ENCODE data around the gene GDAP1L1. TPM values are rescaled to one million over a fixed set of nuclear protein-coding genes. Genes with fewer than 3 reads are reported as not detected.

GDAP1L1 gene
- polyA plus RNA-seq, 1 experiment, result not detected

DNA sequence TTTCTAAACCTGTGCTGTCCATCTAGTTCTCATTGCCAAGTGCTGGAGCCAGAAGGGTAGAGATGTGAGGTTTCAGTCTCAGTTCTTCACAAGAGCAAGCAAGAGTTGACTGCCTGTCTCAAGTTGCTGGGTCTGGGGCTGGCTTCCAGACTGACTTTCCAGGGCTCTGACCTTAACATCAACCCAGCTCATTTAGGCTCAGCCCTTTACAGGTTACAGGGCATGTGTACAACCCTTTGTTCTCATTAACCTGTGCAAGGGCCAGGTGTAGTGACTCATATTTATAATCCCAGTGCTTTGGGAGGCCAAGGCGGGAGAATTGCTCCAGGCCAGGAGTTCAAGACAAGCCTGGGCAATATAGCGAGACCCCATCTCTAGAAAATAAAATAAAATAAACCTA, 33.3 kb downstream of the GDAP1L1 start:
- no peak overlapping the region for H3K4me3 ChIP-seq (ENCODE audit: low read depth, low read length)
- H3K36me3 ChIP-seq (ENCODE audit: control insufficient read depth, insufficient read depth, low read length), result no peaks in the 10 kb centered on the region
- POLR2A ChIA-PET, result no interaction called here
- DNase-seq (ENCODE audit: low read depth), result no peak
- TF ChIP-seq, protein P1, sequence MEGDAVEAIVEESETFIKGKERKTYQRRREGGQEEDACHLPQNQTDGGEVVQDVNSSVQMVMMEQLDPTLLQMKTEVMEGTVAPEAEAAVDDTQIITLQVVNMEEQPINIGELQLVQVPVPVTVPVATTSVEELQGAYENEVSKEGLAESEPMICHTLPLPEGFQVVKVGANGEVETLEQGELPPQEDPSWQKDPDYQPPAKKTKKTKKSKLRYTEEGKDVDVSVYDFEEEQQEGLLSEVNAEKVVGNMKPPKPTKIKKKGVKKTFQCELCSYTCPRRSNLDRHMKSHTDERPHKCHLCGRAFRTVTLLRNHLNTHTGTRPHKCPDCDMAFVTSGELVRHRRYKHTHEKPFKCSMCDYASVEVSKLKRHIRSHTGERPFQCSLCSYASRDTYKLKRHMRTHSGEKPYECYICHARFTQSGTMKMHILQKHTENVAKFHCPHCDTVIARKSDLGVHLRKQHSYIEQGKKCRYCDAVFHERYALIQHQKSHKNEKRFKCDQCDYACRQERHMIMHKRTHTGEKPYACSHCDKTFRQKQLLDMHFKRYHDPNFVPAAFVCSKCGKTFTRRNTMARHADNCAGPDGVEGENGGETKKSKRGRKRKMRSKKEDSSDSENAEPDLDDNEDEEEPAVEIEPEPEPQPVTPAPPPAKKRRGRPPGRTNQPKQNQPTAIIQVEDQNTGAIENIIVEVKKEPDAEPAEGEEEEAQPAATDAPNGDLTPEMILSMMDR (IDR thresholded peaks at IDR 0.05; ENCODE audit: insufficient read depth, low read depth, low read length), result no peak
- no peaks in the 10 kb centered on the region for H3K27me3 ChIP-seq (ENCODE audit: control insufficient read depth, insufficient read depth, low read length)
- CTCF ChIA-PET, result no interaction called here

DNA sequence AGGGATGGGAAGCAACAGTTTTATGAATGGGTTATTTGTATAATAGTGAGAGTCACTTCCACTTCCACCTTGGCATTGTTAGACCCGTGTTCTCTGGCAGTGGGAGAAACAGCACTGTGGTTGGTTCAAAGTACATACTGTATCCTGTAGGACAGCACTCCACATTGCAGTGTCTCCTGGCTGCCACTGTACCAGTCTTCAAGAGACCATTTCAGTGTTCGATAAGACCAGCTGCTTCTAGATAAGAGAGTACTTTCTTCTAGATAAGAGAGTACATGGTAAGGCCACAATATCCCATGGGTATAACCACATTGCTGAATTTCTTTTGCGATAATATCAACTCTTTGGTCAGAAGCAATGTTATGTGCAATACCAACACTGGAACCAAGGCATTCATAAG, 35.1 kb downstream of the GDAP1L1 start:
- no peak overlapping the region for H3K4me3 ChIP-seq (ENCODE audit: low read depth, low read length)
- H3K36me3 ChIP-seq (ENCODE audit: control insufficient read depth, insufficient read depth, low read length), result no peaks in the 10 kb centered on the region
- ChIA-PET CTCF (interaction anchor here (0.8 to 1.5 kb wide), 4 partner anchors 9 to 166 kb away, joined by 3 to 4 read pairs (median 4); no protein-coding TSS in a partner anchor), POLR2A (no interaction called here)
- TF ChIP-seq, protein P1 (IDR thresholded peaks at IDR 0.05; ENCODE audit: insufficient read depth, low read depth, low read length), result no peak
- no peak for DNase-seq (ENCODE audit: low read depth)
- no peaks in the 10 kb centered on the region for H3K27me3 ChIP-seq (ENCODE audit: control insufficient read depth, insufficient read depth, low read length)

DNA sequence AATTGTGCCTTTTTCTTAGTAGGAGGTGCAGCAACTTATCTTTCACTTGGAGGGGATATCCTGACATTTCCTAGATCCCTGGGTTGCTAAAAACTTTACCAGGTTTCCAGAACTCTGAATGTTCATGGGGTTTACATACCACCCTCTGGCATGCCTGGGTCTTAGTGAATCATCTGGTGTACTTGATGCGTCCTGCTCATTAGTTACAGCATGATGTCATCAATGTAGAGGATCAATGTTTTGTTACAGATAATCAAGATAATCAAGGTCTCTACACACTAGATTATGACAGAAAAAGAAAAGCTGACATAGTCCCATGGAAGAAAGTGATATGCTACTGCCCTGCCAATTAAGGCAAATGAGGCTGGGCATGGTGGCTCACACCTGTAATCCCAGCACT, 36.9 kb downstream of the GDAP1L1 start:
- TF ChIP-seq, protein P1 (IDR thresholded peaks at IDR 0.05; ENCODE audit: insufficient read depth, low read depth, low read length), result no peak
- Histone ChIP-seq H3K36me3 (ENCODE audit: control insufficient read depth, insufficient read depth, low read length) (no peaks in the 10 kb centered on the region), H3K27me3 (ENCODE audit: control insufficient read depth, insufficient read depth, low read length) (no peaks in the 10 kb centered on the region), H3K4me3 (ENCODE audit: low read depth, low read length) (no peak overlapping the region)
- ChIA-PET CTCF (interaction anchor here (2.0 kb wide), 1 partner anchor 27 kb away, joined by 4 read pairs; the partner anchor contains the start of gene FITM2), POLR2A (no interaction called here)
- no peak for DNase-seq (ENCODE audit: low read depth)

DNA sequence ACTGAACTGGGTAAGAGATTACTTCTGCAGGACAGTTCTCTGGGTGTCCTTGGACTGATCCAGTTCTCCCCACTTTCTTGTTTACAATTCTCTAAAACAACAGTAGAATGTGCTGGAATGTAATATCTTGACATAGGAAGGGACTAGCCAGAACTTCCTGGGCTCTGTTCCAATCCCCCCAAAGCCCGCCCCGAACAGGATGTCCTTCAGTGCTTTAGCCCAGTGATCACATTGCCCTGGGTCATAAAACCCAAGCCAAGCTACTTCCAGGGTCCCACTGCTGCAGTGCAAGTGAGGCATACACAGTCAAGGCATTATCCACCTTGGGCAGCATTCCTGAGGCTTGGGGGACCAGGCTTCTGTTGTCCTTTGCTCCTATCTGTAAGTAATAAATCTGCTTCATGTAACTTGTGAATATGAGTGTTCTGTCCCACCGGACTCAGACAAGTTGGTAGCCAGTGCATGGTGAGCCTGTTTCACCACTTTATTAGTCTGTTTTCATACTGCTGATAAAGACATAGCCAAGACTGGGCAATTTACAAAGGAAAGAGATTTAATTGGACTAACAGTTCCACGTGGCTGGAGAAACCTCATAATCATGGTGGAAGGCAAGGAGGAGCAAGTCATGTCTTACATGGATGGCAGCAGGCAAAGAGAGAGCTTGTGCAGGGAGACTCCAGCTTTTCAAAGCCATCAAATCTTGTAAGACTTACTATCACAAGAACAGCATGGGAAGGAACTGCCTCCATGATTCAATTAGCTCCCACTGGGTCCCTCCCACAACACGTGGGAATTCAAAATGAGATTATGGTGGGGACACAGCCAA, 40.4 kb downstream of the GDAP1L1 start:
- no peaks in the 10 kb centered on the region for H3K27me3 ChIP-seq (ENCODE audit: control insufficient read depth, insufficient read depth, low read length)
- ChIA-PET POLR2A (no interaction called here), CTCF (no interaction called here)
- no peaks in the 10 kb centered on the region for H3K36me3 ChIP-seq (ENCODE audit: control insufficient read depth, insufficient read depth, low read length)
- DNase-seq (ENCODE audit: low read depth), result no peak
- no peak overlapping the region for H3K4me3 ChIP-seq (ENCODE audit: low read depth, low read length)
- TF ChIP-seq, protein P1 (IDR thresholded peaks at IDR 0.05; ENCODE audit: insufficient read depth, low read depth, low read length), result no peak

DNA sequence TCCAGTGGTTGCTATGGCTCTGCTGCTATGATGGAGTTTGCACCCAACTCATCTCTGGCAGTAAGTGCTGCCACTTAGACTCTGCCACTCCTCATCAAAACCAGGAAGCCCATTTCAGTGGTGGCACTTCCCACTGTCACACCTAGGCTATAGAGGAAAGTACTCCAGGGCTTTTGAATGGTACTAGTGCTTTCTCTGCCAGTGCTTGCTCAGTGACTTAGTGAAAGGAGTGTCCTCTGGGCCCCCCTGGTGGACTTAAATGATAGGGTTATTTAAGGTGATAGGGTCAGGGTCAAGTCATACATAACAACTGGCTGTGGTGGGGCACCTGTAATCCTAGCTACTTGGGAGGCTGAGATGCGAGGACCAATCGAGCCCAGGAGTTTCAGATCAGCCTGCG, 41.1 kb downstream of the GDAP1L1 start:
- TF ChIP-seq, protein P1 (IDR thresholded peaks at IDR 0.05; ENCODE audit: insufficient read depth, low read depth, low read length), result no peak
- CTCF ChIA-PET, result no interaction called here
- H3K4me3 ChIP-seq (ENCODE audit: low read depth, low read length), result no peak overlapping the region
- POLR2A ChIA-PET, result no interaction called here
- no peaks in the 10 kb centered on the region for H3K27me3 ChIP-seq (ENCODE audit: control insufficient read depth, insufficient read depth, low read length)
- no peaks in the 10 kb centered on the region for H3K36me3 ChIP-seq (ENCODE audit: control insufficient read depth, insufficient read depth, low read length)
- DNase-seq (ENCODE audit: low read depth), result no peak

All from BJ (cell line).